HS-27A (cell line): ENCODE measurements around the gene WDFY1.

ENCODE experiments used
- DNase-seq: peaks from one replicate; pipeline ENCODE4 v3.0.0-alpha.2; 2012; ENCODE audit warnings: low read depth, missing footprints

WDFY1 gene

GRCh38 chr2:223944703-223945531 lies at the start of gene WDFY1:
Gene WDFY1 (minus strand): TSS chr2:223945335. CDS start chr2:223945284, 51 bp downstream.
- no peak for DNase-seq

- DNase-seq, result no peak
Observed at GRCh38 chr2:223994562-223995162, 49.5 kb upstream of the WDFY1 start.

- peak; percentile 39 for DNase-seq
Observed at GRCh38 chr2:223993634-223994232, 48.6 kb upstream of the WDFY1 start.

- DNase-seq, result no peak
Observed at GRCh38 chr2:223991611-223992010, 46.5 kb upstream of the WDFY1 start.

- DNase-seq, result no peak
Observed at GRCh38 chr2:223989856-223990232, 44.7 kb upstream of the WDFY1 start.

GRCh38 chr2:223989206-223989855 lies 44.2 kb upstream of the WDFY1 start:
- no peak for DNase-seq

- DNase-seq, result no peak
Observed at GRCh38 chr2:223981241-223981640, 36.1 kb upstream of the WDFY1 start.

- no peak for DNase-seq
Observed at GRCh38 chr2:223980803-223981202, 35.7 kb upstream of the WDFY1 start.

GRCh38 chr2:223980397-223980735 lies 35.2 kb upstream of the WDFY1 start:
- no peak for DNase-seq

GRCh38 chr2:223979730-223980396 lies 34.7 kb upstream of the WDFY1 start:
- no peak for DNase-seq

- no peak for DNase-seq
Observed at GRCh38 chr2:223978451-223978850, 33.3 kb upstream of the WDFY1 start.

GRCh38 chr2:223976635-223977226 lies 31.6 kb upstream of the WDFY1 start:
- no peak for DNase-seq

- DNase-seq, result no peak
Observed at GRCh38 chr2:223973606-223974005, 28.5 kb upstream of the WDFY1 start.

- no peak for DNase-seq
Observed at GRCh38 chr2:223972656-223973102, 27.5 kb upstream of the WDFY1 start.

- no peak for DNase-seq
Observed at GRCh38 chr2:223971731-223972130, 26.6 kb upstream of the WDFY1 start.

- no peak for DNase-seq
Observed at GRCh38 chr2:223970343-223971128, 25.4 kb upstream of the WDFY1 start.

- no peak for DNase-seq
Observed at GRCh38 chr2:223969856-223970255, 24.7 kb upstream of the WDFY1 start.

- no peak for DNase-seq
Observed at GRCh38 chr2:223969315-223969714, 24.2 kb upstream of the WDFY1 start.

GRCh38 chr2:223967981-223968380 lies 22.8 kb upstream of the WDFY1 start:
- DNase-seq, result no peak

- DNase-seq, result no peak
Observed at GRCh38 chr2:223959688-223960087, 14.6 kb upstream of the WDFY1 start.
